ENCODE measurements around the gene C16orf78. TPM values are rescaled to one million over a fixed set of nuclear protein-coding genes. Genes with fewer than 3 reads are reported as not detected.

C16orf78 gene
- total and polyA plus RNA-seq, 2 of the 8 experiments (the other 6 are each of a cell fraction or from before 2014, with no cell fraction given) = not detected

GRCh38 chr16:49419006-49419405 lies 45.4 kb downstream of the C16orf78 start:
- Histone ChIP-seq H3K9ac (replicated peaks in 1 of 4; ENCODE audit: extremely low read depth in 1 of 4, low read depth in 3 of 4, low read length in 3 of 4) (no peak overlapping the region), H4K5ac (ENCODE audit: insufficient read length, low read depth, low read length) (no peak overlapping the region), H2BK15ac (ENCODE audit: low read length) (no peak overlapping the region), H3K27ac (ENCODE audit: low read depth, low read length) (no peak overlapping the region), H2BK120ac (replicated peaks; ENCODE audit: low read depth, low read length) (no peak overlapping the region), H2BK20ac (ENCODE audit: low read length) (no peak overlapping the region), H2BK5ac (ENCODE audit: low read depth, low read length) (no peak overlapping the region), H3K4me2 (ENCODE audit: insufficient read depth in 1 of 2, low read depth in 2 of 2, low read length in 2 of 2) (no peak overlapping the region), H4K91ac (replicated peaks; ENCODE audit: insufficient read length, low read length) (no peak overlapping the region), H3K79me1 (ENCODE audit: low read depth, low read length) (no peaks in the 10 kb centered on the region), H3K23me2 (ENCODE audit: low read depth, low read length) (no peaks in the 10 kb centered on the region), H3K23ac (ENCODE audit: insufficient read length) (no peak overlapping the region), H3K9me3 (ENCODE audit: insufficient read depth in 2 of 2, low read depth in 1 of 2, low read length in 1 of 2) (no peaks in the 10 kb centered on the region), H3K27me3 (replicated peaks in 1 of 4; ENCODE audit: control insufficient read depth in 3 of 4, extremely low read depth in 1 of 4, insufficient read depth in 3 of 4, low read length in 3 of 4) (no peaks in the 10 kb centered on the region; a peak in 1 of 7 replicates), H3K4me1 (replicated peaks in 1 of 4; ENCODE audit: control insufficient read depth in 3 of 4, insufficient read depth in 4 of 4, low read length in 3 of 4) (no peaks in the 10 kb centered on the region), H2AFZ (ENCODE audit: low read length) (no peak overlapping the region), H3K18ac (ENCODE audit: extremely low read depth, low read length) (no peak overlapping the region), H2AK5ac (ENCODE audit: low read depth, low read length) (no peak overlapping the region), H3K4me3 (ENCODE audit: extremely low read depth in 1 of 4, insufficient read depth in 2 of 4, low read depth in 3 of 4, low read length in 4 of 4) (no peak overlapping the region), H3K79me2 (ENCODE audit: control insufficient read depth in 1 of 2, insufficient read depth in 2 of 2, low read length in 2 of 2) (no peaks in the 10 kb centered on the region), H4K20me1 (replicated peaks in 1 of 2; ENCODE audit: control insufficient read depth in 1 of 2, insufficient read depth in 2 of 2, low read length in 2 of 2) (no peaks in the 10 kb centered on the region), H3K56ac (replicated peaks; ENCODE audit: insufficient read length, low read depth, low read length) (no peak overlapping the region), H2BK12ac (ENCODE audit: low read depth, low read length) (no peak overlapping the region), H4K8ac (ENCODE audit: extremely low read depth, insufficient read depth, low read length) (no peak overlapping the region), H3K36me3 (ENCODE audit: control insufficient read depth in 2 of 4, insufficient read depth in 4 of 4, low read length in 3 of 4) (no peaks in the 10 kb centered on the region), H3K4ac (replicated peaks; ENCODE audit: insufficient read length, low read depth, low read length) (no peak overlapping the region), H3K14ac (ENCODE audit: insufficient read length) (no peak overlapping the region)
- no peak for DNase-seq (ENCODE audit: low read depth in 1 of 2, low spot score in 2 of 2)
- WGBS, 2 experiments (ENCODE audit: extremely low coverage in 1 of 2, insufficient coverage in 1 of 2, insufficient read length in 1 of 2, insufficient replicate concordance in 2 of 2, low coverage in 1 of 2, low lambda C conversion rate in 2 of 2, missing lambda C conversion rate in 1 of 2) = 90% methylated on average over 13 of the region's 13 CpGs; no CpG with 5 or more reads in 1 of the 2 experiments
- TF ChIP-seq, protein P1, sequence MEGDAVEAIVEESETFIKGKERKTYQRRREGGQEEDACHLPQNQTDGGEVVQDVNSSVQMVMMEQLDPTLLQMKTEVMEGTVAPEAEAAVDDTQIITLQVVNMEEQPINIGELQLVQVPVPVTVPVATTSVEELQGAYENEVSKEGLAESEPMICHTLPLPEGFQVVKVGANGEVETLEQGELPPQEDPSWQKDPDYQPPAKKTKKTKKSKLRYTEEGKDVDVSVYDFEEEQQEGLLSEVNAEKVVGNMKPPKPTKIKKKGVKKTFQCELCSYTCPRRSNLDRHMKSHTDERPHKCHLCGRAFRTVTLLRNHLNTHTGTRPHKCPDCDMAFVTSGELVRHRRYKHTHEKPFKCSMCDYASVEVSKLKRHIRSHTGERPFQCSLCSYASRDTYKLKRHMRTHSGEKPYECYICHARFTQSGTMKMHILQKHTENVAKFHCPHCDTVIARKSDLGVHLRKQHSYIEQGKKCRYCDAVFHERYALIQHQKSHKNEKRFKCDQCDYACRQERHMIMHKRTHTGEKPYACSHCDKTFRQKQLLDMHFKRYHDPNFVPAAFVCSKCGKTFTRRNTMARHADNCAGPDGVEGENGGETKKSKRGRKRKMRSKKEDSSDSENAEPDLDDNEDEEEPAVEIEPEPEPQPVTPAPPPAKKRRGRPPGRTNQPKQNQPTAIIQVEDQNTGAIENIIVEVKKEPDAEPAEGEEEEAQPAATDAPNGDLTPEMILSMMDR (IDR thresholded peaks at IDR 0.05; ENCODE audit: control extremely low read depth in 1 of 3, insufficient read depth in 1 of 3, low read depth in 1 of 3, low read length in 3 of 3) = no peak
- no peak for TF ChIP-seq SP4 (IDR thresholded peaks at IDR 0.05; ENCODE audit: low read length)
- CTCF ChIA-PET (ENCODE audit: partially characterized antibody) = interaction anchor here (0.5 to 2.3 kb wide), 8 partner anchors 10 to 472 kb away, joined by 3 to 16 read pairs (median 4); no protein-coding TSS in a partner anchor
- FAIRE-seq = no peak
- POLR2A ChIA-PET (ENCODE audit: partially characterized antibody) = no interaction called here
